ENCODE measurements around the gene BTN2A1. TPM values are rescaled to one million over a fixed set of nuclear protein-coding genes. Genes with fewer than 3 reads are reported as not detected.
A peak's percentile ranks its signal among the peaks of the same experiment; 100 is the strongest.

The BTN2A1 gene
- total RNA-seq, 1 experiment from 2014 or later, result 11.2 TPM

DNA sequence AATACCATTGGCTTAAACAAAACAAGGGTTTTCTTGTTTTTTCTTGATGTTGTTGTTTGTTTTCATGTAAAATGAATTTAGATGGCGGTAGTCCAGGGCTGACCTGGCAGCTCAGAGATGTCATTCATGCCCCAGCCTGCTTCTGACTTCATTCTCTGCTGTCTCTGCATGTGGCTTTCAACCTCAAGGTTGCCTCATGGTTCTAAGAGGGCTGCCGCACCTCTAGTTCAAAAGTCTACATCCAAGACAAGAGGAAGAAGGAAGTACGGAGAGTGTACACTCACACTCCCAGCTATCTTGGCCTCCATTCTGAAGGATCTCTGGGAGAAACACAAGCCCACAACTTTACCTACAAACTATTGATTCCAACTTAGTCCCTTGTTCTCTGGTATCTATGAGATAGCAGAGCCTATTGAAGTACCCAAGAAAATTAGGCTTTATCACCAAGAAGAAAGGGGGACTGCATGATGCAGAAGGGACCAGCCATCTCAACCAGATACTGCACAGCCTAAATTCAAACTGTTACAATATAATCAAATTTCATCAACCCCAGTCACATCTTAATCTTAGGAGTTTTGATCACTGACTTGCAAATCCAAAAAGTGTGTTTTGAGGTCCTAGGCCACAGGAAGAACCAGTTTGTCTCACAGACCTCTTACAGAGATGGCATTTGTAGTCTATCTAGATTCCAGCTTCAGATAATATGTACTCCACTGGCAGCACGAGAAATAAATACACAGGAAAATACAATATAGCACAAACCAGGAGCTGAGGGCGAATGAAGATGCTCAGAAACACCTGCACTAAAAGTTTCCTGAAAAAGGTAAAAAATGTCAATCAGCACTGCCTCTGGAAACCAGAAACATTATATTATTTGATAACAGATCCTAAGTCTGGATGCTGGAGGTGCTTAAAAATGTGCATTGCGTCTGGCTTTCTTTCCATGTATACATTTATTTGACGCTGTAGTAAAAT is 18.3 kb upstream of the BTN2A1 start:
- H3K4me1 ChIP-seq (ENCODE audit: control insufficient read depth in 1 of 2, insufficient read depth in 2 of 2, low read length in 2 of 2), result peaks cover 0 to 13% of the 10 kb centered on the region in 2 experiments; a peak in 3 of 4 replicates
- H4K20me1 ChIP-seq (ENCODE audit: insufficient read depth), result no peaks in the 10 kb centered on the region
- peak overlapping the region; percentile 38 to 52 for H3K4me3 ChIP-seq (replicated peaks in 1 of 2; ENCODE audit: low read depth in 1 of 2, low read length in 2 of 2)
- H3K9me2 ChIP-seq (ENCODE audit: insufficient read depth), result no peaks in the 10 kb centered on the region
- H3K27me3 ChIP-seq (ENCODE audit: insufficient read depth, low read length), result no peaks in the 10 kb centered on the region
- peak overlapping the region; percentile 55; the same call in 1 of the 2 replicates for H3K9ac ChIP-seq (ENCODE audit: low read length)
- RAD21 ChIA-PET (ENCODE audit: low non-redundant PET in 1 of 2, low total read pairs in 2 of 2, uncharacterized antibody in 2 of 2, unreplicated experiment in 2 of 2), result no interaction called here
- ATAC-seq (no peak), DNase-seq (ENCODE audit: low read depth, low spot score) (no peak)
- POLR2A ChIA-PET, result no interaction called here
- H3K36me3 ChIP-seq (ENCODE audit: control insufficient read depth in 1 of 2, insufficient read depth in 2 of 2, low read length in 2 of 2), result no peaks in the 10 kb centered on the region
- BruUV-seq (replicated peaks), result no TSS peak
- no peaks in the 10 kb centered on the region for H3K79me2 ChIP-seq (ENCODE audit: insufficient read depth, low read length)
- peaks cover 0 to 1% of the 10 kb centered on the region in 2 experiments; a peak in 1 of 4 replicates for H3K9me3 ChIP-seq (ENCODE audit: control insufficient read depth in 1 of 2, insufficient read depth in 1 of 2, low read depth in 1 of 2, low read length in 2 of 2)
- CTCF ChIA-PET, result no interaction called here
- intact Hi-C loops (cut with micrococcal nuclease), result no loop called here
- H3K27ac ChIP-seq (ENCODE audit: low read depth, low read length), result no peak overlapping the region; the same call in 1 of the 2 replicates
- no peak overlapping the region for H2AFZ ChIP-seq (ENCODE audit: low read depth, low read length, poor library complexity, severe bottlenecking)
- peak overlapping the region; percentile 77 for H3K4me2 ChIP-seq (ENCODE audit: low read length)
- no peak for TF ChIP-seq POLR2AphosphoS5 (IDR thresholded peaks at IDR 0.05; ENCODE audit: low read depth, low read length)
- TF ChIP-seq, protein P1, sequence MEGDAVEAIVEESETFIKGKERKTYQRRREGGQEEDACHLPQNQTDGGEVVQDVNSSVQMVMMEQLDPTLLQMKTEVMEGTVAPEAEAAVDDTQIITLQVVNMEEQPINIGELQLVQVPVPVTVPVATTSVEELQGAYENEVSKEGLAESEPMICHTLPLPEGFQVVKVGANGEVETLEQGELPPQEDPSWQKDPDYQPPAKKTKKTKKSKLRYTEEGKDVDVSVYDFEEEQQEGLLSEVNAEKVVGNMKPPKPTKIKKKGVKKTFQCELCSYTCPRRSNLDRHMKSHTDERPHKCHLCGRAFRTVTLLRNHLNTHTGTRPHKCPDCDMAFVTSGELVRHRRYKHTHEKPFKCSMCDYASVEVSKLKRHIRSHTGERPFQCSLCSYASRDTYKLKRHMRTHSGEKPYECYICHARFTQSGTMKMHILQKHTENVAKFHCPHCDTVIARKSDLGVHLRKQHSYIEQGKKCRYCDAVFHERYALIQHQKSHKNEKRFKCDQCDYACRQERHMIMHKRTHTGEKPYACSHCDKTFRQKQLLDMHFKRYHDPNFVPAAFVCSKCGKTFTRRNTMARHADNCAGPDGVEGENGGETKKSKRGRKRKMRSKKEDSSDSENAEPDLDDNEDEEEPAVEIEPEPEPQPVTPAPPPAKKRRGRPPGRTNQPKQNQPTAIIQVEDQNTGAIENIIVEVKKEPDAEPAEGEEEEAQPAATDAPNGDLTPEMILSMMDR (IDR thresholded peaks at IDR 0.05 in 2 of 3, conservative IDR thresholded peaks at IDR 0.05 in 1 of 3; ENCODE audit: borderline replicate concordance in 1 of 3, insufficient read depth in 1 of 3, low read depth in 2 of 3, low read length in 2 of 3), result no peak
- TF ChIP-seq, protein P2, sequence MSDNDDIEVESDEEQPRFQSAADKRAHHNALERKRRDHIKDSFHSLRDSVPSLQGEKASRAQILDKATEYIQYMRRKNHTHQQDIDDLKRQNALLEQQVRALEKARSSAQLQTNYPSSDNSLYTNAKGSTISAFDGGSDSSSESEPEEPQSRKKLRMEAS (IDR thresholded peaks at IDR 0.05), result no peak
- no peak for TF ChIP-seq FOSL1 (IDR thresholded peaks at IDR 0.05; ENCODE audit: low read depth)
- TF ChIP-seq EZH2 (IDR thresholded peaks at IDR 0.05), result no peak
- no peak for TF ChIP-seq ELF1 (IDR thresholded peaks at IDR 0.05; ENCODE audit: borderline replicate concordance, low read depth)
- TF ChIP-seq SRF (IDR thresholded peaks at IDR 0.05; ENCODE audit: low read depth), result no peak
- no peak for TF ChIP-seq EZH2phosphoT487 (IDR thresholded peaks at IDR 0.05; ENCODE audit: borderline replicate concordance)
- TF ChIP-seq JUND (IDR thresholded peaks at IDR 0.05), result no peak
- TF ChIP-seq SP1 (IDR thresholded peaks at IDR 0.05; ENCODE audit: low read depth), result no peak
- no peak for TF ChIP-seq YY1 (IDR thresholded peaks at IDR 0.05; ENCODE audit: extremely low read depth, insufficient replicate concordance, low read depth, low read length)
- TF ChIP-seq, protein P3, sequence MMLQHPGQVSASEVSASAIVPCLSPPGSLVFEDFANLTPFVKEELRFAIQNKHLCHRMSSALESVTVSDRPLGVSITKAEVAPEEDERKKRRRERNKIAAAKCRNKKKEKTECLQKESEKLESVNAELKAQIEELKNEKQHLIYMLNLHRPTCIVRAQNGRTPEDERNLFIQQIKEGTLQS (IDR thresholded peaks at IDR 0.05), result no peak
- no peak for TF ChIP-seq EGR1 (IDR thresholded peaks at IDR 0.05; ENCODE audit: low read depth)
- no peak for TF ChIP-seq TCF7L2 (IDR thresholded peaks at IDR 0.05; ENCODE audit: borderline replicate concordance, extremely low read depth, insufficient read depth, insufficient read length)
